Vagina (tissue), 2 donors: ENCODE data around the gene MST1R.

Experiments used
- POLR2A ChIP-seq, 2 donors: fragments of 450-650 bp; IDR thresholded peaks; one replicate each; pipeline ENCODE4 v1.6.1; 2017; ENCODE audit warnings: antibody characterized with exemption in 2 of 2, mild to moderate bottlenecking in 2 of 2, moderate library complexity in 2 of 2
- POLR2AphosphoS5 ChIP-seq, 2 donors: sonication (generic); formaldehyde crosslinking; IDR thresholded peaks; one replicate each; pipeline ENCODE4 v1.9.0; 2017; ENCODE audit warnings: antibody characterized with exemption in 2 of 2, mild to moderate bottlenecking in 2 of 2, low read depth in 1 of 2; ENCODE audit not compliant: insufficient read depth in 1 of 2
- TF ChIP-seq, protein P1 (sequence below), 3 experiments: fragments of 450-650 bp in 2 of 3; fragments of 200-600 bp in 1 of 3; sonication (generic) in 1 of 3; IDR thresholded peaks; one replicate each; pipeline ENCODE4 v1.5.1; 2017 to 2019; ENCODE audit warnings: antibody characterized with exemption in 3 of 3, mild to moderate bottlenecking in 2 of 3, moderate library complexity in 2 of 3

- TF ChIP-seq POLR2AphosphoS5 (IDR thresholded peaks at IDR 0.05; ENCODE audit: insufficient read depth in 1 of 2, low read depth in 1 of 2), result peak in 1 of 2 donors; percentile 41
- TF ChIP-seq, protein P1, sequence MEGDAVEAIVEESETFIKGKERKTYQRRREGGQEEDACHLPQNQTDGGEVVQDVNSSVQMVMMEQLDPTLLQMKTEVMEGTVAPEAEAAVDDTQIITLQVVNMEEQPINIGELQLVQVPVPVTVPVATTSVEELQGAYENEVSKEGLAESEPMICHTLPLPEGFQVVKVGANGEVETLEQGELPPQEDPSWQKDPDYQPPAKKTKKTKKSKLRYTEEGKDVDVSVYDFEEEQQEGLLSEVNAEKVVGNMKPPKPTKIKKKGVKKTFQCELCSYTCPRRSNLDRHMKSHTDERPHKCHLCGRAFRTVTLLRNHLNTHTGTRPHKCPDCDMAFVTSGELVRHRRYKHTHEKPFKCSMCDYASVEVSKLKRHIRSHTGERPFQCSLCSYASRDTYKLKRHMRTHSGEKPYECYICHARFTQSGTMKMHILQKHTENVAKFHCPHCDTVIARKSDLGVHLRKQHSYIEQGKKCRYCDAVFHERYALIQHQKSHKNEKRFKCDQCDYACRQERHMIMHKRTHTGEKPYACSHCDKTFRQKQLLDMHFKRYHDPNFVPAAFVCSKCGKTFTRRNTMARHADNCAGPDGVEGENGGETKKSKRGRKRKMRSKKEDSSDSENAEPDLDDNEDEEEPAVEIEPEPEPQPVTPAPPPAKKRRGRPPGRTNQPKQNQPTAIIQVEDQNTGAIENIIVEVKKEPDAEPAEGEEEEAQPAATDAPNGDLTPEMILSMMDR (IDR thresholded peaks at IDR 0.05), result peak; percentile 29 to 53 (median 52)
- no peak for TF ChIP-seq POLR2A (IDR thresholded peaks at IDR 0.05)
These were observed 2.5 kb upstream of the MST1R start for GRCh38 chr3:49906073-49906743.
